ENCODE data around the gene ZNF837. TPM values are rescaled to one million over a fixed set of nuclear protein-coding genes. Genes with fewer than 3 reads are reported as not detected.

The ZNF837 gene
- total RNA-seq, 1 donor from 2014 or later: 1.6 TPM

GRCh38 chr19:58357481-58358145, 23.2 kb downstream of the ZNF837 start:
- ATAC-seq: no peak
- no peak overlapping the region for H3K27ac ChIP-seq
- intact Hi-C loops (cut with DNase I): no loop called here
- H3K36me3 ChIP-seq: no peaks in the 10 kb centered on the region
- peaks cover 4% of the 10 kb centered on the region for H3K27me3 ChIP-seq
- no peak overlapping the region for H3K4me3 ChIP-seq
- TF ChIP-seq, protein P1, sequence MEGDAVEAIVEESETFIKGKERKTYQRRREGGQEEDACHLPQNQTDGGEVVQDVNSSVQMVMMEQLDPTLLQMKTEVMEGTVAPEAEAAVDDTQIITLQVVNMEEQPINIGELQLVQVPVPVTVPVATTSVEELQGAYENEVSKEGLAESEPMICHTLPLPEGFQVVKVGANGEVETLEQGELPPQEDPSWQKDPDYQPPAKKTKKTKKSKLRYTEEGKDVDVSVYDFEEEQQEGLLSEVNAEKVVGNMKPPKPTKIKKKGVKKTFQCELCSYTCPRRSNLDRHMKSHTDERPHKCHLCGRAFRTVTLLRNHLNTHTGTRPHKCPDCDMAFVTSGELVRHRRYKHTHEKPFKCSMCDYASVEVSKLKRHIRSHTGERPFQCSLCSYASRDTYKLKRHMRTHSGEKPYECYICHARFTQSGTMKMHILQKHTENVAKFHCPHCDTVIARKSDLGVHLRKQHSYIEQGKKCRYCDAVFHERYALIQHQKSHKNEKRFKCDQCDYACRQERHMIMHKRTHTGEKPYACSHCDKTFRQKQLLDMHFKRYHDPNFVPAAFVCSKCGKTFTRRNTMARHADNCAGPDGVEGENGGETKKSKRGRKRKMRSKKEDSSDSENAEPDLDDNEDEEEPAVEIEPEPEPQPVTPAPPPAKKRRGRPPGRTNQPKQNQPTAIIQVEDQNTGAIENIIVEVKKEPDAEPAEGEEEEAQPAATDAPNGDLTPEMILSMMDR (IDR thresholded peaks at IDR 0.05): no peak
- peaks cover 11% of the 10 kb centered on the region for H3K4me1 ChIP-seq
- DNase-seq: no peak
- no peaks in the 10 kb centered on the region for H3K9me3 ChIP-seq

DNA sequence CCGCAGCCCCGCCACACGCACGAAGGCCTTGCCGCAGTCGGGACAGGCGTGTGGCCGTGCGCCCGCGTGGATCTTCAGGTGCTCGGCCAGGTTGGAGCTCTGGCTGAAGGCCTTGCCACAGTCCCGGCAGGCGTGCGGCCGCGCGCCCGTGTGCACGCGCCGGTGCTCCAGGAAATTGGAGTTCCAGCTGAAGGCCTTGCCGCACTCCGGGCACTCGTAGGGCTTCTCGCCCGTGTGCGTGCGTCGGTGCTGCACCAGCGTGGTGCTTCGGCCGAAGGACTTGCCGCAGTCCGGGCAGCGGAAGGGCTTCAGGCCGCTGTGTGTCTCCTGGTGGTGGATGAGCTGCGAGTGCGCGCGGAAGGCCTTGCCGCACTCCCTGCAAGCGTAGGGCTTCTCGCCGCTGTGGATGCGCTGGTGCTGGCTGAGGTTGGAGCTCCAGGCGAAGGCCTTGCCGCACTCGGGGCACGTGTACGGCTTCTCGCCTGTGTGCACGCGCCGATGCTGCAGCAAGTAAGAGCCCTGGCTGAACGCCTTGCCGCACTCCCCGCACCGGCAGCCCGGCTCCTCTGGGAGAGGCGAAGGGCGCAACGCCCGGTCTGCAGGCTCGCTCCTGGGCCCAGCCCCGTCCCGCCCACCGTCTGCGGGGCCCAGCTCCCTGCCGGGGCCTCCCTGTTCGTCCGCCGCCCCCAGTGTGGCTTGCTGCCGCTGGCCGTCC, 23.9 kb downstream of the ZNF837 start:
- DNase-seq (no peak), ATAC-seq (no peak)
- intact Hi-C loops (cut with DNase I): no loop called here
- Histone ChIP-seq H3K27ac (no peak overlapping the region), H3K36me3 (no peaks in the 10 kb centered on the region), H3K4me1 (peaks cover 11% of the 10 kb centered on the region), H3K4me3 (peak overlapping the region; percentile 38), H3K27me3 (peaks cover 4% of the 10 kb centered on the region), H3K9me3 (no peaks in the 10 kb centered on the region)
- TF ChIP-seq, protein P1 (IDR thresholded peaks at IDR 0.05): no peak

GRCh38 chr19:58355908-58356765, 24.7 kb downstream of the ZNF837 start:
- Histone ChIP-seq H3K9me3 (no peaks in the 10 kb centered on the region), H3K36me3 (no peaks in the 10 kb centered on the region), H3K4me3 (peak overlapping the region; percentile 38), H3K27ac (no peak overlapping the region), H3K4me1 (peaks cover 5% of the 10 kb centered on the region), H3K27me3 (peaks cover 11% of the 10 kb centered on the region)
- no peak for DNase-seq
- ATAC-seq: peak; percentile 13
- intact Hi-C loops (cut with DNase I): no loop called here
- TF ChIP-seq, protein P1 (IDR thresholded peaks at IDR 0.05): no peak

DNA sequence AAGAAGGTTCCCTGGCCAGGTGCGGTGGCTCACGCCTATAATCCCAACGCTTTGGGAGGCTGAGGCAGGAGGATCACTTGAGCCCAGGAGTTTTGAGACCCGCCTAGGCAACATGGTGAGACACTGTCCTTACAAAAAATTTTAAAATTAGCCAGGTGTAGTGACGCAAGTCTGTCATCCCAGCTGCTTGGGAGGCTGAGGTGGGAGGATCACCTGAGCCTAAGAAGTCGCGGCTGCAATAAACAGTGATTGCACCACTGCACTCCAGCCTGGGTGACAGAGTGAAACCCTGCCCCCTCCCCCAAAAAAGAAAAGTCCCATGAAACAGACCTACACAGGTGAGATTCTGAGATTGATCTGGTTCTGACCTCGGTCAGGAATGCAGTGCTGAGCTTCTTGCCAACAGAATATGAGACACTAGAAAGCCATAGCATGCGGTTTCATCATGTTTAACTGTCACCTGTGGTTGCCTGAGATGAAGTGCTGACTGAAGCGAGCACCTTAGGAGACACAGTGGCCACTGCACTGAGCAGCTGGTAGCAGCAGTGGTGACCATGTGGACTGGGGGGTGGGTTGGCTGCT, 25.5 kb downstream of the ZNF837 start:
- Histone ChIP-seq H3K4me1 (peaks cover 5% of the 10 kb centered on the region), H3K27me3 (peaks cover 13% of the 10 kb centered on the region), H3K36me3 (no peaks in the 10 kb centered on the region), H3K4me3 (no peak overlapping the region), H3K9me3 (no peaks in the 10 kb centered on the region), H3K27ac (no peak overlapping the region)
- no peak for ATAC-seq
- no peak for DNase-seq
- intact Hi-C loops (cut with DNase I): no loop called here
- TF ChIP-seq, protein P1 (IDR thresholded peaks at IDR 0.05): no peak

- DNase-seq: no peak
- intact Hi-C loops (cut with DNase I): no loop called here
- no peak overlapping the region for H3K27ac ChIP-seq
- no peak overlapping the region for H3K4me3 ChIP-seq
- no peak for ATAC-seq
- no peaks in the 10 kb centered on the region for H3K9me3 ChIP-seq
- peaks cover 13% of the 10 kb centered on the region for H3K27me3 ChIP-seq
- TF ChIP-seq, protein P1 (IDR thresholded peaks at IDR 0.05): no peak
- peaks cover 5% of the 10 kb centered on the region for H3K4me1 ChIP-seq
- H3K36me3 ChIP-seq: no peaks in the 10 kb centered on the region
Observed at GRCh38 chr19:58354478-58355030, 26.3 kb downstream of the ZNF837 start.

All from upper lobe of right lung (tissue), 1 donor.